HG03025 (cell line): ENCODE data around the gene PHLDA1.
A peak's percentile ranks its signal among the peaks of the same experiment; 100 is the strongest.

Experiments
- ATAC-seq: cut with Tn5 transposase; IDR thresholded peaks from one replicate; pipeline ENCODE4 v1.9.1; 2021; ENCODE audit warnings: mild to moderate bottlenecking, moderate library complexity; ENCODE audit not compliant: unreplicated experiment, low FRiP score

PHLDA1 gene

GRCh38 chr12:76031414-76032042, at the start of gene PHLDA1:
TSS of gene PHLDA1 (minus strand) at chr12:76031776.
- peak; percentile 75 for ATAC-seq

GRCh38 chr12:76080729-76081415, 49.3 kb upstream of the PHLDA1 start:
- ATAC-seq: no peak

GRCh38 chr12:76080017-76080728, 48.6 kb upstream of the PHLDA1 start:
- ATAC-seq: no peak

- no peak for ATAC-seq
These were observed 47.2 kb upstream of the PHLDA1 start for GRCh38 chr12:76078748-76079147.

GRCh38 chr12:76075448-76075847, 43.9 kb upstream of the PHLDA1 start:
- ATAC-seq: no peak

GRCh38 chr12:76074701-76075336, 43.2 kb upstream of the PHLDA1 start:
- ATAC-seq: no peak

GRCh38 chr12:76073561-76073960, 42.0 kb upstream of the PHLDA1 start:
- no peak for ATAC-seq

GRCh38 chr12:76072568-76072967, 41.0 kb upstream of the PHLDA1 start:
- ATAC-seq: no peak

- ATAC-seq: no peak
These were observed 37.8 kb upstream of the PHLDA1 start for GRCh38 chr12:76069339-76069738.

- no peak for ATAC-seq
These were observed 34.3 kb upstream of the PHLDA1 start for GRCh38 chr12:76065917-76066316.

GRCh38 chr12:76064904-76065303, 33.3 kb upstream of the PHLDA1 start:
- ATAC-seq: no peak

GRCh38 chr12:76060111-76060510, 28.5 kb upstream of the PHLDA1 start:
- ATAC-seq: no peak

GRCh38 chr12:76057326-76057725, 25.8 kb upstream of the PHLDA1 start:
- no peak for ATAC-seq

- ATAC-seq: no peak
These were observed 23.8 kb upstream of the PHLDA1 start for GRCh38 chr12:76055393-76055792.

GRCh38 chr12:76049575-76050251, 18.1 kb upstream of the PHLDA1 start:
- ATAC-seq: no peak

GRCh38 chr12:76047742-76048141, 16.2 kb upstream of the PHLDA1 start:
- ATAC-seq: no peak

- no peak for ATAC-seq
These were observed 15.5 kb upstream of the PHLDA1 start for GRCh38 chr12:76047060-76047459.

- no peak for ATAC-seq
These were observed 11.8 kb upstream of the PHLDA1 start for GRCh38 chr12:76043377-76043776.

- no peak for ATAC-seq
These were observed 10.6 kb upstream of the PHLDA1 start for GRCh38 chr12:76042147-76042546.

- ATAC-seq: no peak
These were observed 9.8 kb upstream of the PHLDA1 start for GRCh38 chr12:76041406-76041805.

GRCh38 chr12:76040461-76040860, 8.9 kb upstream of the PHLDA1 start:
- ATAC-seq: no peak
